ENCODE measurements around the gene CEP250.
A peak's percentile ranks its signal among the peaks of the same experiment; 100 is the strongest.

CEP250 gene

DNA sequence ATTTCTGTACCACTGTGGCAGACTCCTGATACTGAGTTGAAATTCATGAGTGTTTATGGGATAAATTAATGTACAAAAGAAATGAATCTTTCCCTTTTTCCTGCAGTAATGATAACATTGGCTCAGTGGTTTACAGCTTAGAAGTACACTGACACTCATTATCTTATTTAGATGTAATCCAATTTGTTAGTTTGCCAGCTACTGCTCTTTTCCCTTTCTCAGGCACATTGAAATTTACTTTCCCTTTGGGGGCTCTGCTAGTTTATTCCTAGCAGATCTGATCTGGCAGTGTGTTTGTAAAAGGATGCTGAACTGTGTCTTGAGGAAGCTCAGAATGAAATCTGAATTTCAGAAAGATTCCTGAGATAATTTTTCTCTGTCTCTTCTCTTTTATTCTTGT lies 3.0 kb downstream of the CEP250 start:
- DNase-seq: no peak

DNA sequence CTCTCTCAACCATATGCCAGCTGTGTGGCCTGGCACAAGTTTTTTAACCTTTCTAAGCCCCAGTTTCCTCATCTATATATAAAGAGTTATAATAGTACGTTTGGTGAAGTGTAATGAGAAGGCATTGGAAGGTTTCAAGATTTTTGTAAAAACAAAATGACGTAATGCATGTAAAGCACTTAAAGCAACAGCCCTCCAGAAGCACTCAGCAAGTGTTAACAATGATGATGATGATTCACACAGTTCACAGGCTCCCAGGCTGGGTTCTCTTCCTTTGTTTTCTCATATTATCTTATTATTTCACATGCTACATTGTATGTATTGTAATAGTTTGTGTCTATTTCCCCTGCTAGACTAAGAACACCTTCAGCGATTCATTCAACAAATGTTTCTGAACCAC lies 6.2 kb downstream of the CEP250 start:
- DNase-seq: no peak

DNA sequence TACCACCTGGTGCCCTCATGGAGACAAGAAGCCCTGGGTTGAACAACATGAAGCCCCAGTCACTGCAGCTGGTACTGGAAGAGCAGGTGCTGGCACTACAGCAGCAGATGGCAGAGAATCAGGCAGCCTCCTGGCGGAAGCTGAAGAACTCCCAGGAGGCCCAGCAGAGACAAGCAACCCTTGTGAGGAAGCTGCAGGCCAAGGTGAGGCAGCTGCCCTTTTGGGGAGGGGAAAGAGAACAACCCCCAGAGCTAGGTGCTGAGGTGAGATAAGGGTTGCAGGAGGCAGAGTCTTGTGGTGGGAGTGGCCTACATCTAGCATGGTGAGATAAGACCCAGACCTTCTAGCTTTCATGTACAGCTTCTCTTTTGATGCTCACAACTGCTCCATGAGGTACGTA lies 7.0 kb downstream of the CEP250 start:
- no peak for DNase-seq

DNA sequence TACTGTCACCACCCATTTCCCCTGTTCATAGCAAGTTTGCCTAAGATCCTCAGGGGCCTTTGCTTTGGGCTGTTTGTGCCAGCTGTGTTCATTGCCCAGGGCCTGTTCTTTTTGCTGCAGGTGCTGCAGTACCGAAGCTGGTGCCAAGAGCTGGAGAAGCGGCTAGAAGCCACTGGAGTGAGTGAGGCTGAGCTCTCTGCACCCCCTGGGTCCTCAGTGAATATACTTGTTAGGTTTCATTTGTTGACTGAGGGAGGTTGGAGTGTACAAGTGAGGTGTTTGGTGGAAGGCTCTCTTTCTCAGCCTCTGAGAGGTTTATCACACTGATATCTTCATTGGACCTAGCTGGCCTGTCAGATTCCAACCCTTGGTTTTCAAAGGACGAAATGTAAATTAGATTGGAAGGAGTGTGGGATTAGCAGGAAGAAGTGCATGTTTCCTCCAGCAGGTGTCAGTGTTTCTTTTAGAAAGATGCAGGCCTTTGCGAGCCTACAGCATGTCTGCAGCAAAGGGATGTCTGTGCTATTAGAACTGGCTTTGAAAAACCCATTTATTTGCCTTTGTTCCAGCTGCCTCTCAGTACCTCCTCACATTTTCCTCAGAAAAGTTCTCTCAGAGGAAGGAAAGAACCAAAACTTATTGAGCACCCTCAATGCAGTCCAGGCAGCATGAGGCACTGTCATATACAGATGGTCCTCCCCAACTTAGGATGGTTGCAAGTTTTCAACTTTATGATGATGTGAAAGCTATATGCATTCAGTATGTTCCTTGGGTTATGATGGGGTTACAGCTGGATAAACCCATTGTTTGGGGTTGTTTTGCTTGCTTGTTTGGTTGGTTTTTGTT lies 8.3 kb downstream of the CEP250 start:
- peak in 1 of 2 donors; percentile 56 for DNase-seq

DNA sequence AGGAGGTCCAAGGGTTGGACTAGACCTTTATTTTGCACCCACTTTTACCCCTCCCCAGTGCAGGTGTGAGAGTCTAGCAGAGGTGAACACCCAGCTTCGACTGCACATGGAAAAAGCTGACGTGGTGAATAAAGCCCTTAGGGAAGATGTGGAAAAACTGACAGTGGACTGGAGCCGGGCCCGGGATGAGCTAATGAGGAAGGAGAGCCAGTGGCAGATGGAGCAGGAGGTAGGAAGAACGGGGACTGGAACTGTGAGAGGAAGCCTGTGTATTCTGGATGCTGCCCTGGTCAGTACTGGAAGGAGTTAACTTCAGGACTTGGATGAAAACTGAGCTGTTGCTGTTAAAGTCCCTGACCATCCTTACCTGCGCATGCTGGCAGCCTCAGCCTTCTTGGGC lies 10.6 kb downstream of the CEP250 start:
- DNase-seq: no peak

DNA sequence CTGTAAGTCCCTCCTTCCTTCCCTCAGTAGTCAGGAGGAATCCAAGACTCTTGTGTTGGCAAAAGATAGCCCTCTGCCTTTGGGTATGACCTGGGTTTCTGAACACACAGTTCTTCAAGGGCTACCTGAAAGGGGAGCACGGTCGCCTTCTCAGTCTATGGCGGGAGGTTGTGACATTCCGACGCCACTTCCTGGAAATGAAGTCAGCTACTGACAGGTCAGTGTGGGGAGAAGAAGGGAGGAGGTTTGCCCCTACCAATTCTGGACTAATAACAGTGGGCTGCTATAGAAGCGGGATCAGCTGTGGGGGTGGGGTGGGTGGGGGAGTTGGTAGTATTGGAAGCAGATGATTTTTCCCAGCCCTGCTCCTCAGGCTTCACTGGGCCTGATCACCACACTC lies 11.5 kb downstream of the CEP250 start:
- no peak for DNase-seq

DNA sequence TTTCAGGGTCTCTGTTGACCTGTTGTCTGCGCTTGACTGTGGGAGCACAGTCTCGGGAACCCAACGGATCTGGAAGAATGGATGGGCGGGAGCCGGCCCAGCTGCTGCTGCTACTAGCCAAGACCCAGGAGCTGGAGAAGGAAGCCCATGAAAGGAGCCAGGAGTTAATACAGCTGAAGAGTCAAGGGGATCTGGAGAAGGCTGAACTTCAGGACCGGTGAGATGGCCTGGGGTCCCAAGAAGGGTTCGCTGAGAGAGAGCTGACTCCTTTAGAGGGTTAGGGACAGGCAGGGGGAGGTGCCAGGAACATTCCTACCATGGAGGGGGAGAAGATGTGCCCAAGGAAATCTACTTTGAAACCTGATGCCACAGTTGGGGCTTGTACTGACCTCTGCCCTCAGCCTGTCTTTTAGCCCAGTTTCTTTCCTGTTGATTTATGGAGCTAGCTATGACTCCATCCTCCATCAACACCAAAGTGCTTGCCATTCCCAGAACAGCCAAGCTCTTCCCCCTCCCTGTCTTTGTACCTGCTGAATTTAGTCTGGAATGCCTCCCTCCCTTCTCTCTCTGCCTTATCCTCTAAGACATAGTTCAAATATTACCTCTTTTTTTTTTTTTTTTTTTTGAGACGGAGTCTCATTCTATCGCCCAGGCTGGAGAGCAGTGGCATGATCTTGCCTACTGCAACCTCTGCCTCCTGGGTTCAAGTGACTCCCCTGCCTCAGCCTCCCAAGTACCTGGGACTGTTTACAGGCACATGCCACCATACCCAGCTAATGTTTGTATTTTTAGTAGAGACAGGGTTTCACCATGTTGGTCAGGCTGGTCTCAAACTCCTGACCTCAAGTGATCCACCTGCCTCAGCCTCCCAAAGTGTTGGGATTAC lies 12.2 kb downstream of the CEP250 start:
- no peak for DNase-seq

DNA sequence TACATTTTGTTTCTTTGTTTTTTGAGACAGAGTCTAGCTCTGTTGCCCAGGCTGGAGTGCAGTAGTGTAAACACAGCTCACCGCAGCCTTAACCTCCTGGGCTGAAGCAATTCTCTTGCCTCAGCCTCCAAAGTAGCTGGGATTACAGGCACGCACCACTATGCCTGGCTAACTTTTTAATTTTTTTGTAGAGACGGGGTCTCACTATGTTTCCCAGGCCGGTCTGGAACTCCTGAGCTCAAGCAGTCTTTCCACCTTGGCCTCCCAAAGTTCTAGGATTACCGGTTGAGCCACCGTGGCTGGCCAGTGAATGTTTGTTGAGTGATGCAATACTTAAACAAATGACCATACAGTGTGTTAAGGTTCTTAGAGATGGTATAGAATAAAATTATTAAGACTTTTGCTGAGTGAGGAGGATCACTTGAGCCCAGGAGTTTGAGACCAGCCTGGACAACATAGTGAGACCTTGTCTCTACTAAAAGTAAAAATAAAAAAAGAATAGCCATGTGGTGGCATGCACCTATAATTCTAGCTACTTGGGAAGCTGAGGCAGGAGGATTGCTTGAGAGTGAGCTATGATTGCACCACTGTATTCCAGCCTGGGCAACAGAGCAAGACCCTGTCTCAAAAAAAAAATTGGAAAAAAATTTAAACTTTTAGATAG lies 13.4 kb downstream of the CEP250 start:
- no peak for DNase-seq

DNA sequence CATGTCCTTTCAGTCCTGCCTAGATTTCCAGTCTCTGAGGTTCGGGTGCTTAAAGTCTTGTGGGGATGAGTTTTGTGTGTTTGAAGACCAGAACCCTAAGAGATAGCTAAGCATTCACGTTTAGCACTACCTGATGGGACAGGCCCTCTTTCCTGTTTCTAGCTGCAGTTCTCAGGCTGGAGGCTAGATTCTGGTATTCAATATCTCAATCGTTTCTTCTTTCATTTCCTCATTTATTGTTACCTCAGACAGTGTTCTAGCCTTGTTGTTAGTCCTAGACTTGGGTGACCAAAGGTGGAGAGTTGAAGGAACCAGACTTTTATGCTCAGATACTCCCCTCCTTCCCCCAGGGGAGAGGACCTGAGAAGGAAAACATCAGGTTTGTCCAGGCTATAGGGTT lies 16.8 kb downstream of the CEP250 start:
- no peak for DNase-seq

DNA sequence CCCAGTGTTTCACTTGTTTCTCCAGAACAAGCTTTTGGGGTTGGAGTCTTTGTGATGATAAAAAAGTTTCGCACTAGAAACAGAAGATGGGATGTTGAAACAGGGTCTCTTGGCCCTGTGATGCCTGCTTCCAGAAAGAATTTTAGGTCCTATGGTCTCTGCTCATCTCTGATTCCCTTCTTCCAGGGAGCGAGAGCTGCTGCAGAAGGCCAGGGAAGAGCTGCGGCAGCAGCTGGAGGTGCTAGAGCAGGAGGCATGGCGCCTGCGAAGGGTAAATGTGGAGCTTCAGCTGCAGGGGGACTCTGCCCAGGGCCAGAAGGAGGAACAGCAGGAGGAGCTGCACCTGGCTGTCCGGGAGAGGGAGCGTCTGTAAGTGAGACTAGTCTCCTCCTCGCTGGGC lies 18.3 kb downstream of the CEP250 start:
- DNase-seq: no peak

DNA sequence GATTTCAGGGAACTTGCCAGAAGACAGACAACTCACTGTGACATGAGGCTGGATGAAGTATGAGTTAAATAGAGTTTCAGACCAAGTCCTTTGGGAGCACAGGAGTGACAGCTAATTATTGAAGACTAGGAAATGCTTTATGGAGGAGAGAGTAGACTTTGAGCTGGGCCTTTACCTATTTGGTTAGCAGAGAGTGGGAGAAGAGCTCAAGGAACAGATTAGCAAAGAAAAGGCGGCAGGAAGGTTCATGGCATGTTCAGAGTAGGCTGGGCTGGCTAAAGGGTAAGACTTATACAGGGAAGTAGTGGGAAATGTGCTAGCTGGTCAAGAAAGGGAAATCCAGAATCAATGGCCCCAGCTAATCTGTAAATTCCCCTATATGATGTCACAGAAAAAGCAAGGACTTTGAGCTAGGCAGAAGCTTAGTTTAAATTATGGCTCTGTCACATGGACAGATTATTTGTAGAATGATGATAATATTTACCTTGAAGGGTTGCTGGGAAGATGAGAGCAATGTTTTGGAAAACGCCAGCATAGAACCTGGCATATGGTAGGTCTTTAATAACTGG lies 19.0 kb downstream of the CEP250 start:
- DNase-seq: no peak

DNA sequence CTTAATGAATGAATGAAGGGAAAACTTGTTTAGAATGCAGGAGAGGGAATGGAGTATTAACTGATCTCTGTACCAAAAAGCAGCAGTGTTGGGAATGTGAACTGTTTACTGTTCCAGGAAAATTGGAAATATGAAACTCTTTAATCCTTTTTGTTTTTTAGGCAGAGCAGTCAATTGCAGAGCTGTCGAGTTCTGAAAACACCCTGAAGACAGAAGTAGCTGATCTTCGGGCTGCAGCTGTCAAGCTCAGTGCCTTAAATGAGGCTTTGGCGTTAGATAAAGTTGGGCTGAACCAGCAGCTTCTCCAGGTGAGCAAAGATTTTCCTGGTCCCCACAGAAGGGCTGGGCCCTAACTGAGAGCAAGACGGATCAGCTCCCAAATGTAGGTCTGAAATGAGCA lies 20.9 kb downstream of the CEP250 start:
- DNase-seq: no peak

DNA sequence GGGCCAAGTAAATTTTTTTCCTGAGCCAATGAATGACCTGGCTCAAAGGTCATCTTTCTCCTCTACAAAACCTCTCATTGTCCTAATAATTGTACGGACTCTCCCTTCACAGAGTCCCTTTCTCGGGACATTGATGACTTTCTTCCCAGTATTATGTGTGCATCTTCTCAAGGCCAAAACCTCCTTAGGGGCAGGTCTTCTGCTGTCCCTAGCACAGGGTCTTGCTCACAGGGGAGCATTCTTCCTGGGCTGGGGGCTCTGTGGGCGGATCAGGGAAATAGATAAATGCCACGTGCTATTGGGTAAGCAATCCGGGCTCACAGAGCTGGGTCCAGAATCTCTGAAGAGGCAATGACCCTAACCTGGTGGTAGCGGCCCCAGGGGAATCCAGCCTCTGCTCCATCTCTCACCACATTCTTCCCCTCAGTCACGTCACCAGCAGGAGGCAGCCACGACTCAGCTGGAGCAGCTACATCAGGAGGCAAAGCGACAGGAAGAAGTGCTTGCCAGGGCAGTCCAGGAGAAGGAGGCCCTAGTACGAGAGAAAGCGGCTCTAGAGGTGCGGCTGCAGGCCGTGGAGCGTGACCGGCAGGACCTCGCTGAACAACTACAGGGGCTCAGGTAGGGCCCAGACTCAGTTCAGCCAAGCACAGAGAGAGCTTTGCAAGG lies 23.5 kb downstream of the CEP250 start:
- DNase-seq: no peak

DNA sequence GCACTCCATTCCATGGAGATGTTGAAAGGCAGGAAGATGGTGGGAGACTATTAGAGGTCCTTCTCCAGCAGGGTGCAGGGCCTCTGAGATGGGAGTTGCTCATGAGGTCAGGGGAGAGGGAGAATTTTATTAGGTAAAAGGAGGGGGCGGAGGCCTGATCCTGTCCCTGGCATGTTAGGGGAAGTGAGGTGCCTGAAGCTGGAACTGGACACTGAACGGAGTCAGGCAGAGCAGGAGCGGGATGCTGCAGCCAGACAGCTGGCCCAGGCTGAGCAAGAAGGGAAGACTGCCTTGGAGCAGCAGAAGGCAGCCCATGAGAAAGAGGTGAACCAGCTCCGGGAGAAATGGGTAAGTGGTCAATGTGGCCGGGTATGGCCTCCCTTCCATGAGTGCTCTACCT lies 24.4 kb downstream of the CEP250 start:
- no peak for DNase-seq

DNA sequence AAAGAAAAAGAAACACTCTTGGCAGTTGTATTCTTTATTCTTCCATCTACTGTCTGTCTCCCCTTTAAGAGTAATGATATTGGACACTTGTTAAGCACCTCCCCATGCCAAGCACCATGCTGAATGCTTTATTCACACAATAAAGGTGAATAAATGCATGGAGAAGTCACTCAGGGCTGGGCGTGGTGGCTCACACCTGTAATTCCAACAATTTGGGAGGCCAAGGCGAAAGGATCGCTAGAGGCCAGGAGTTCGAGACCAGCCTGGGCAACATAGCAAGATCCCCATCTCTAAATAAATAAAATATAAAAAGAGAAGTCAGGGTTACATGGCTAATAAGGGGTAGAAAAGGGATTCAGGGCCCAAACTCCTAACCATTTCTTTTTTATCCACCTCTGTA lies 32.1 kb downstream of the CEP250 start:
- no peak for DNase-seq

DNA sequence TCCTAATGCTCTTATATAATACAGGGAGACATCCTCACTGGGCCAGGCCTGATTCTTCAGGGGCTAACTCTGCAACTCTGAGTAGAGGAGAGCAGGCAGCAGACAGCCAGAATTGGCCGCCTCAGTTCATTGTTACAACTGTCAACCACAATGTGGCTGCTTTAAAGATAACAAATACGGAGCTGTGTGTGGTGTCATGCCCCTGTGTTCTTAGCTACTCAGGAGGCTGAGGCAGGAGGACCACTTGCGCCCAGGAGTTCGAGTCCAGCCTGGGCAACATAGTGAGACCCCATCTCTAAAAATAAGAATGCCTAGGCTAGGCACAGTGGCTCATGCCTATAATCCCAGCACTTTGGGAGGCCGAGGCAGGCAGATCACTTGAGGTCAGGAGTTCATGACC lies 34.3 kb downstream of the CEP250 start:
- no peak for DNase-seq

DNA sequence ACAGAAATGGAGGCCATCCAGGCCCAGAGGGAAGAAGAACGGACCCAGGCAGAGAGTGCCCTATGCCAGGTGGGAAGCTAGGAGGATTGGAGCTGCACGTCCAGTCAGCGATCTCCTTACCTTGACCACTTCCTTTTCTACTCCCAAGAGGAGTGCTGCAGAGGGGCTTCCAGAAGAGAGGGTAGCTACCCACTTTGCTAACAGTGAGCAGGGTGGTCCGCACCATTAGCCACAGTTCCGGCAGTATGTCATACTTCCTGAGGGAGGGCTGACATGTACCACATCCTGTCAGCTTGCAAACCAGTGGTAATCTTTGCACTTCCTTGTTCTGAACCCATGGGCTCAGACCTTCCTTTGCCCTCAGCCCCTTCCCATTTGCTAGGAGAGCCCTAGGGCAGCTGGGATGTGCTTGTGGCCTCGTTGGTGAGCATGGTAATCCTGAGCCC lies 35.4 kb downstream of the CEP250 start:
- peak; percentile 45 to 75 for DNase-seq

DNA sequence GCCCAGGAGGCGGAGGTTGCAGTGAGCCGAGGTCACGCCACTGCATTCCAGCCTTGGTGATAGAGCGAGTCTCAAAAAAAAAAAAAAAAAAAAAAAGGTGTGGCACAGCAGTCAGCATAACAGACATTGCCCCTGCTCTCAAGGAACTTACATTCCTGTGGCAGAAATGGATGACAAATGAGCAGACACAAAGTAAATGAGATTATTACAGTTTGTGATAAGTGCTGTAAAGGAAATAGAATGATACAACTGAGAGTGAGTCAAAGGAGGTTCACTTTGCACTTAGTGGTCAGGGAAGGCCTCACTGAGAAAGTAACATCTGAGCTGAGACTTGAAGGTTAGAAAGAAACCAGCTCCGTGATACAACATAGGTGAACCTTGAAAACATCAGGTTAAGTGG lies 36.4 kb downstream of the CEP250 start:
- no peak for DNase-seq

DNA sequence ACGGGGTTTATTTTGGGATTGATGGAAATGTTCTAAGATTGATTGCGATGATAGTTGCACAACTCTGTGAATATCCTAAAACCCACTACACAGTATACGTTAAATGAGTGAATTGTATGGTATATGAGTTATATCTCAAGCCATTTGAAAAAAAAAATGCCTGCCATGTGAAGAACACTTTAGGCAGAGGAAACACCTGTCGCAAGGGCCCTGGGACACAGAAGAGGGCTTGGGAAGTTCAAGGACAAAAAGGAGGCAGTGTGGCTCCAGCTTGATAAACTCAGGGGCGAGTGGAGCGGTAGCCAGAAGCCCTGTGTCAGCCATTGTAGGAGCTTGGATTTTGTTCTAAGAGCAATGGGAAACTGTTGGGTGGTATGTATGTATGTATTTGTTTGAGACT lies 37.0 kb downstream of the CEP250 start:
- DNase-seq: no peak

DNA sequence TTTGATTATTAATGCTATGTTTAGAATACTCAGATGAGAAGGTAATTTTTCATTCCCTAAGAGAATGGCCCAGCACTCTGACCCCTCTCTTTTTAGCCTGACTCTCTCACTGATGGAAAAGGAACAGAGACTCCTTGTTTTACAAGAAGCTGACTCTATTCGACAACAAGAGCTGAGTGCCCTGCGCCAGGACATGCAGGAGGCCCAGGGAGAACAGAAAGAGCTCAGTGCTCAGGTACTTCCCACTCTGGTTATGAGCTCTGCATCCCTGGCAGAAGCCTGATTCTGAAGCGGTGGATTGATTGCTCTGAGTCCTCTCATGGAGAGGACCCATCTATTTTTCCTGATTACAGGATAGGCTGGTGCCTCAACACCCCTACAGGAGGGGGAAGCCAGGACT lies 41.1 kb downstream of the CEP250 start:
- DNase-seq: no peak

DNA sequence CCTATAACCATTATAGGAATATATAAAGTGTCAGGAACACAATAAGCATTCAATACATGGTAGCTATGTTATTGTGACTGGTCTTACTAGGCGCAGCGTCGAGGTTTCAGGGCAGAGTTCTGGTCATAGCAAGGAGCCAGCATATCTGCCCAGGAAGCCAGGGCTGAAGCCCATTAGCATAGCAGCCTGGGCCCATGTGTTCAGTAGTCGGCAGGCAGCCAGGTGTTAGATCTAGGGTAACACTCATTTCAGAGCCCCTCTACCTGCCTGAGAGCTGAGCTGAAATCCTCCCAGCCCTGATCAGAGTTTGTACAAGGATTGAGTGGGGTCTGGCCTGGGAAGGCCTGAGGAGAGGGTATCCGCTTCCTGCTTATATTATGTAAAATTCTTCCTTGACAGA lies 41.9 kb downstream of the CEP250 start:
- DNase-seq: no peak

DNA sequence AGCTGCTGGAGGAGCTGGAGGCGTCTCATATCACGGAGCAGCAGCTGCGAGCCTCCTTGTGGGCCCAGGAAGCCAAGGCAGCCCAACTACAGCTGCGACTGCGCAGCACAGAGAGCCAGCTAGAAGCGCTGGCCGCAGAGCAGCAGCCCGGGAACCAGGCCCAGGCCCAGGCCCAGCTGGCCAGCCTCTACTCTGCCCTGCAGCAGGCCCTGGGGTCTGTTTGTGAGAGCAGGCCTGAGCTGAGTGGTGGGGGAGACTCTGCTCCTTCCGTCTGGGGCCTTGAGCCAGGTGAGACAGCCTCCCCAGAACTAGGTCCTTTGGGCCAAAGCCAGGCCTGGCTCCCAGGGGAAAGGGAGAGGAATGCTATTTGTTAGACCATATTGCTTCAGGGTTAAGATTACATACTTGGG lies 42.4 kb downstream of the CEP250 start:
- DNase-seq: no peak

DNA sequence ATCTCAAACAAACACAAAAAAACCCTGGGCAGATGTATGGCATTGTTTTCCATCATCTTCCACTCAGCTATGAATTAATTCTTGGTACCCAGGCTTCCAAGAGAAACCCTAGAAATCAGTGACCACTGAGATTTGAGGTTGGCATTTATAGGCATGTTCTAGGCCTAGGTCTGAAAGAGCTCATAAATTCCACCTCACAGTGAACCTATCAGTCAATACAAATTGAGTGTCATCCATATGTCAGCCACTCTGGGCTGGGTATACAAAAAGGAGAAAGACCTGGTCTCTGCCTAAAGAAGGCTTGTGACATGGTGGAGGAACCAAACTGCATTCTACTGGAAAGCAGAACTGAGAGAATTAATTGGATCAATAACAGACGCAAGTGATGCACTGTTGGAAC lies 43.9 kb downstream of the CEP250 start:
- no peak for DNase-seq
